ENCODE data around the gene CTR9. TPM values are rescaled to one million over a fixed set of nuclear protein-coding genes. Genes with fewer than 3 reads are reported as not detected.

The CTR9 gene
- total RNA-seq, 6 experiments from 2014 or later = 15.9 to 38.9 (median 20.0) TPM

DNA sequence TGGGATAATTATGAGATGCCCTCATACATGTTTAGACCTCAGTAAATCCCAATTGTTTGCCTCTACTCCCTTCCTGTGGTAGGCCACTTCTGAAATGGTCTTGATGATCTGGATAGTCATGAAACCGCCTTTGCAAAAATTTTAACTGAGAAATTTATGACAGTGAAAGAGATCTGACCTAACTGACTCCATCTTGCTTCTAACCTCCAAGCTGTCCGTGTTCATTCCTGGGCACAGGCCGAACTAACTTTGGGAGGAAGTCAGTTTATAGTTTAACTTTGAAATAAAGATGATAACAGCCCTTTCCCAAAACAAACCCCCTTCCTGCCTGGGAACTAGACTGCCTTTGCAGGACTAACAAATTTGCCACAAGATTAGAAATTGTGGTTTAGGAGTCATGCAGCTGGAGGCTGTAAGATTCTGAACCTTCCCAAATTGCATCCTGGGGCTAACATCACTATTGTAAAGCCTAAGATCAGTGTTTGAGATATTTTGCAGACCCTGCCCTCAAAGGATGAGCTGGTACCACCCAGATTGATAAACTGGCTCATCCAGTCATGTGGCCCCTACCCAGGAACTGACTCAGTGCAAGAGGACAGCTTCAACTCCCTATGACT lies 19.9 kb upstream of the CTR9 start:
- Histone ChIP-seq H3K9me3 (no peaks in the 10 kb centered on the region), H3K4me1 (no peaks in the 10 kb centered on the region), H3K27ac (no peak overlapping the region), H3K27me3 (no peaks in the 10 kb centered on the region), H3K4me3 (no peak overlapping the region), H3K36me3 (no peaks in the 10 kb centered on the region)
- ATAC-seq (no peak), DNase-seq (no peak)
- no peak for TF ChIP-seq POLR2A (IDR thresholded peaks at IDR 0.05)
- TF ChIP-seq, protein P1, sequence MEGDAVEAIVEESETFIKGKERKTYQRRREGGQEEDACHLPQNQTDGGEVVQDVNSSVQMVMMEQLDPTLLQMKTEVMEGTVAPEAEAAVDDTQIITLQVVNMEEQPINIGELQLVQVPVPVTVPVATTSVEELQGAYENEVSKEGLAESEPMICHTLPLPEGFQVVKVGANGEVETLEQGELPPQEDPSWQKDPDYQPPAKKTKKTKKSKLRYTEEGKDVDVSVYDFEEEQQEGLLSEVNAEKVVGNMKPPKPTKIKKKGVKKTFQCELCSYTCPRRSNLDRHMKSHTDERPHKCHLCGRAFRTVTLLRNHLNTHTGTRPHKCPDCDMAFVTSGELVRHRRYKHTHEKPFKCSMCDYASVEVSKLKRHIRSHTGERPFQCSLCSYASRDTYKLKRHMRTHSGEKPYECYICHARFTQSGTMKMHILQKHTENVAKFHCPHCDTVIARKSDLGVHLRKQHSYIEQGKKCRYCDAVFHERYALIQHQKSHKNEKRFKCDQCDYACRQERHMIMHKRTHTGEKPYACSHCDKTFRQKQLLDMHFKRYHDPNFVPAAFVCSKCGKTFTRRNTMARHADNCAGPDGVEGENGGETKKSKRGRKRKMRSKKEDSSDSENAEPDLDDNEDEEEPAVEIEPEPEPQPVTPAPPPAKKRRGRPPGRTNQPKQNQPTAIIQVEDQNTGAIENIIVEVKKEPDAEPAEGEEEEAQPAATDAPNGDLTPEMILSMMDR (IDR thresholded peaks at IDR 0.05) = no peak
- intact Hi-C loops (cut with DNase I) = loop anchor here in 1 of 2 donors (10.0 kb wide), 1 partner anchor 326 kb away; no protein-coding TSS in a partner anchor
- WGBS (ENCODE audit: insufficient coverage, low coverage, low lambda C conversion rate, missing lambda C conversion rate) = 79% methylated on average over 3 of the region's 3 CpGs

DNA sequence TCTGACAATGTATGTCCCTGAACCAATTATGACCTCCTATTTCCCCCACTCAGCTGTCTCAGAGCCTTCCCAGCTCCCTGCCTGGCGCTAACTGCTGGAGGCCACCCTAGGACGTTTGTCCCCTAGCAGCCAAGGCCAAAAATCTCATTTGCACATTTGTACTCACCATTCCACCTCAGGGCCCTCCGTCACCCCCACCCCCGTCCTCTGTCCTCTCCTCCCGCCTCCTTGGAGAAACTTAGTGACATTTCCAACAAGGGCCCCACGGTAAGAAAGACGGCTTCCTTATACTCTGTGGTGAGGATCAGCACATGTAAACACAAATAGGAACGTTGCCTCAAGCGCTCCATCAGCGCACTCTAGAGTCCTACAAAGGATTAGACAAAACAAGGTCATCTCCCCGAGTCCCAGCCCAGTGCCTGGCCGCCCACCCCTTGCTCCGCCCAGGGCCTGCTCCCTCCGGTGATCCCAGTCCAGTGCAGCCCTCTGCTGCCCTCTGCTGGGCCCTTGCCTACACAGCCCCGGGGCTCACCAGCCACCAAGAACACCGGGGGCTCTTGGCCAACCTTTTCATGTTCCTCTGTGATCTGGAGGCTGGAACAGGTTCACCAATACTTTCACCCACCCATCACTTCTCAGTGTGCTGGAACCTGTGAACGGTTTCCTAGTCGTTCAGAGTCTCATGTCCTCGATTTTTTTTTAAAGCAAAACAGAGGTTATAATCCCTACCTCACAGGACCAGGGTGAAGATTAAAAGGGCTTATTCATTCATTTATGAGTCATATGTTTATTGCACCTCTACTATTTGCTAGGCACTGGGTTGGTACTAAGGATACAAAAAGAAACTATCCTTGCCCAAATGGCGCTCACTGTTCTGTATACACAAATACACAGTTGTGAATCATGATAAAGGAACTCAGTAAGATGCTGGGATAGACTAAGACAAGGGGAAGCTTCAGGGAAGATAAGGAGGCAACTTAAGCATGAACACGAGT lies 15.3 kb upstream of the CTR9 start:
- WGBS (ENCODE audit: insufficient coverage, low coverage, low lambda C conversion rate, missing lambda C conversion rate) = 10% methylated on average over 21 of the region's 21 CpGs
- DNase-seq (peak; percentile 91 to 96 (median 94)), ATAC-seq (peak; percentile 99 to 100 (median 100))
- Histone ChIP-seq H3K27me3 (no peaks in the 10 kb centered on the region), H3K9me3 (no peaks in the 10 kb centered on the region), H3K27ac (no peak overlapping the region), H3K4me1 (no peaks in the 10 kb centered on the region), H3K4me3 (peak overlapping the region in 1 of 3 donors; percentile 9), H3K36me3 (no peaks in the 10 kb centered on the region)
- no peak for TF ChIP-seq POLR2A (IDR thresholded peaks at IDR 0.05)
- TF ChIP-seq, protein P1 (IDR thresholded peaks at IDR 0.05) = peak; percentile 97 to 99 (median 98)
- intact Hi-C loops (cut with DNase I) = loop anchor here (5.0 to 10.0 kb wide), 2 partner anchors 328 to 331 kb away; no protein-coding TSS in a partner anchor

DNA sequence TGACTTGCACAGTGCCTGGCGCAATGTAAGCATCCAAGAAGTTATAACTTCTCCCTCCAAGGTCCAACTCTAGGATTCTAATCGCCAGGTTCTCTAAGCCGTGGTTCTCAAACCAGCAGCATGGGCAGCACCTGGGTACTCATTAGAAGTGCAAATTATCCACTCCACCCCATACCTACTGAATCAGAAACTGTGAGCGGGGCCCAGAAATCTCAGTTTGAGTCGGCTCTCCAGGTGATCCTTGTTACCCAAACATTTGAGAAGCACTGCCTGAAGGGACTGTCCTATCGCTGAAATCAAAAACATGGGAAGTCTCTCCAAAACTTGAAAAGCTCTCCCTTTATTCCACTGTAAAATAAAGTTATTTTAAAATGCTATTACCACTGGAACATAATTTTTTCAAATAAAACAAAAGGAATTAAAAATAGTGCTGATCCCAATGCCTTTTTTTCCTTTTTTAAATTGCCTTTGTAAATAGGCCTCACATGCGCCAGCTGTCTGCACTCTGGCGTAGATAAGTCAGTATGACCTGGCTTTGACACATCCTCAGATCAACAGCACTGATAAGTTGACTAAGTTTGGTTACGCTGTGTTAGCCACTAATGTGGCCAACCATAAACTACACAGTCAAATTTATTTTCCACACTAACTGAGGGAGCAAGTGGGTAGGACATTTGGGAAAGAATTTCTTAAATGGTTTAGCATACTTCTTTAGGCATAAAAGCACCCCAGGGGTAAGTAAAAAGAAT lies 8.4 kb upstream of the CTR9 start:
- Histone ChIP-seq H3K36me3 (no peaks in the 10 kb centered on the region), H3K9me3 (no peaks in the 10 kb centered on the region), H3K4me3 (no peak overlapping the region), H3K27ac (no peak overlapping the region), H3K4me1 (no peaks in the 10 kb centered on the region), H3K27me3 (no peaks in the 10 kb centered on the region)
- no peak for DNase-seq
- TF ChIP-seq POLR2A (IDR thresholded peaks at IDR 0.05) = no peak
- TF ChIP-seq, protein P1 (IDR thresholded peaks at IDR 0.05) = no peak
- 64% methylated on average over 9 of the region's 9 CpGs for WGBS (ENCODE audit: insufficient coverage, low coverage, low lambda C conversion rate, missing lambda C conversion rate)
- intact Hi-C loops (cut with DNase I) = no loop called here
- ATAC-seq = peak in 3 of 4 donors; percentile 49 to 87 (median 56)

DNA sequence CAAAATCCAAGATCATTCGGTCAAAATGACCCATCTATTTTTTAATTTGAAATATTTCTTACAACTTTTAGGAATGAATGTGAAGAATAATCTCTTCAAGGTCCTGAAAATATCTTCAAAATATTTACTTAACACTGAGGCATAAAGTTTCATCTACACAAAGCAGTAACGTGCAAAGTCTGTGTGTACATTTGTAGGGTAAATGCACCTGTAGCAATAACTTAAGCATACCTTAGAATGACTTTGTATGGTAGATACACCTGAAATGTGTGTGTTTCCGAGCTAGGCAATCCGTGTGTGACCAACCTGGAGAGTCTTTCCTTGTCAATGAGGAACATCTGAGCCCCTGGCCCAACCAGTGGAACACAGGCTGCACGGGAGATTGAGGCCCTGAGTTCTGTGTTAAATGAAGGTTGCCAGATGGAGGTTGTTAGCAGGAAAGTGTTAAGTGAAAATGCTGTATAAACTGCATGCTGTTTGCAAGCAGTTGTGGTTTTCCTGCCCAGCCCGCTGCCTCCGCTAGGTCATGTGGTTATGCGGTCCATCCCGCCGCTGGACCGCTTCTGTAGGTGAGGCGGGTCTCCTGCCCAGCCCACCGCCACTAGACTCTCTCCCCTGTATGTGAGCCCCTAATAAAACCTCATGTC lies 7.6 kb upstream of the CTR9 start:
- Histone ChIP-seq H3K4me1 (no peaks in the 10 kb centered on the region), H3K9me3 (no peaks in the 10 kb centered on the region), H3K4me3 (no peak overlapping the region), H3K27ac (no peak overlapping the region), H3K36me3 (no peaks in the 10 kb centered on the region), H3K27me3 (no peaks in the 10 kb centered on the region)
- 51% methylated on average over 8 of the region's 13 CpGs for WGBS (ENCODE audit: insufficient coverage, low coverage, low lambda C conversion rate, missing lambda C conversion rate)
- no peak for TF ChIP-seq POLR2A (IDR thresholded peaks at IDR 0.05)
- TF ChIP-seq, protein P1 (IDR thresholded peaks at IDR 0.05) = no peak
- DNase-seq (no peak), ATAC-seq (peak; percentile 17 to 43 (median 38))
- intact Hi-C loops (cut with DNase I) = no loop called here
